Keratinocyte (primary cell): ENCODE results near the gene DRAP1. TPM values are rescaled to one million over a fixed set of nuclear protein-coding genes. Genes with fewer than 3 reads are reported as not detected.

Source experiments
- DNase-seq: peaks from one replicate; pipeline ENCODE4 v3.0.0-alpha.2; 2011; ENCODE audit warnings: low read depth, missing footprints, low spot score
- FAIRE-seq: peaks from 2 replicates; lab custom pipeline; 2011; peaks lifted over from hg19 to GRCh38; lab: Jason Lieb, UNC
- H2AFZ ChIP-seq: 2 replicates; pipeline ENCODE4 v1.6.0; 2012; ENCODE audit warnings: low read length, control low read depth, inconsistent platforms; ENCODE audit not compliant: control insufficient read depth
- H3K27ac ChIP-seq: 2 replicates; pipeline ENCODE4 v1.5.1; 2011; ENCODE audit warnings: low read length; ENCODE audit not compliant: control insufficient read depth, insufficient read depth
- H3K27me3 ChIP-seq: 3 replicates; pipeline ENCODE4 v1.6.0; 2011; ENCODE audit warnings: low read length; ENCODE audit not compliant: control insufficient read depth, insufficient read depth; ENCODE audit errors: extremely low read depth
- H3K36me3 ChIP-seq, 2 experiments: 2 replicates in 1 of 2; 3 replicates in 1 of 2; pipeline ENCODE4 v1.5.1; 2011; ENCODE audit warnings: low read length in 2 of 2, mild to moderate bottlenecking in 1 of 2; ENCODE audit not compliant: control insufficient read depth in 2 of 2, insufficient read depth in 2 of 2; ENCODE audit errors: extremely low read depth in 1 of 2
- H3K4me1 ChIP-seq: 3 replicates; pipeline ENCODE4 v1.5.1; 2011; ENCODE audit warnings: low read length; ENCODE audit not compliant: control insufficient read depth, insufficient read depth; ENCODE audit errors: extremely low read depth
- H3K4me2 ChIP-seq: 3 replicates; pipeline ENCODE4 v1.6.0; 2011; ENCODE audit warnings: low read depth, low read length; ENCODE audit not compliant: control insufficient read depth, insufficient read depth; ENCODE audit errors: extremely low read depth
- H3K4me3 ChIP-seq, 3 experiments: fragments of 200-600 bp in 1 of 3; sonication (generic) in 1 of 3; 2 replicates in 2 of 3; 3 replicates in 1 of 3; pipeline ENCODE4 v1.5.1; 2011 to 2016; ENCODE audit warnings: low read length in 3 of 3, mild to moderate bottlenecking in 3 of 3, control low read depth in 2 of 3, inconsistent platforms in 1 of 3, low read depth in 1 of 3, mixed read lengths in 1 of 3, mixed run types in 1 of 3, moderate library complexity in 1 of 3; ENCODE audit not compliant: control insufficient read depth in 2 of 3, insufficient read depth in 2 of 3; ENCODE audit errors: extremely low read depth in 1 of 3
- H3K79me2 ChIP-seq: 2 replicates; pipeline ENCODE4 v1.6.0; 2012; ENCODE audit warnings: low read length; ENCODE audit not compliant: control insufficient read depth, insufficient read depth
- H3K9ac ChIP-seq: 3 replicates; pipeline ENCODE4 v1.6.0; 2011; ENCODE audit warnings: low read length; ENCODE audit not compliant: control insufficient read depth, insufficient read depth; ENCODE audit errors: extremely low read depth
- H3K9me1 ChIP-seq: 3 replicates; pipeline ENCODE4 v1.6.0; 2011; ENCODE audit warnings: low read length; ENCODE audit not compliant: control insufficient read depth, insufficient read depth; ENCODE audit errors: extremely low read depth
- H3K9me3 ChIP-seq: 2 replicates; pipeline ENCODE4 v1.5.1; 2012; ENCODE audit warnings: low read depth, low read length; ENCODE audit not compliant: control insufficient read depth
- H4K20me1 ChIP-seq: 3 replicates; pipeline ENCODE4 v1.6.0; 2011; ENCODE audit warnings: low read length; ENCODE audit not compliant: control insufficient read depth, insufficient read depth; ENCODE audit errors: extremely low read depth
- CTCF ChIP-seq, 3 experiments: IDR thresholded peaks in 1 of 3; conservative IDR thresholded peaks in 1 of 3; optimal IDR thresholded peaks in 1 of 3; 2 replicates in 2 of 3; 3 replicates in 1 of 3; pipeline versions ENCODE3 to v1.5.1; 2011; ENCODE audit warnings: low read length in 3 of 3, mild to moderate bottlenecking in 3 of 3, moderate library complexity in 2 of 3, control low read depth in 1 of 3, inconsistent platforms in 1 of 3; ENCODE audit not compliant: insufficient read depth in 2 of 3; ENCODE audit errors: extremely low read depth in 1 of 3
- EZH2 ChIP-seq: IDR thresholded peaks from one replicate; pipeline ENCODE4 v1.6.1; 2012; ENCODE audit warnings: inconsistent platforms, mild to moderate bottlenecking, low read length, moderate library complexity
- dilution Hi-C: fragments of 300-500 bp; cut with MboI; formaldehyde crosslinking; loops from one replicate; pipeline ENCODE4 v1.7.0; 2020; ENCODE audit warnings: low sequenced_read_pairs; ENCODE audit not compliant: extremely low pct_ligation_motif_present
- polyA plus RNA-seq, 5 experiments: library from polyadenylated mRNA; depleted of rRNA in 3 of 5; stranded (reverse) in 3 of 5; stranded (forward) in 1 of 5; unstranded in 1 of 5; fragments of >200 nt; gene quantifications; 1 replicate in 1 of 5; 2 replicates in 3 of 5; 3 replicates in 1 of 5; pipeline versions ENCODE4 v1.2.1 to v1.2.3, GENCODE V29; 2011 to 2012; ENCODE audit warnings: missing spikeins in 2 of 5, low read depth in 1 of 5, low replicate concordance in 1 of 5

DRAP1 gene
- polyA plus RNA-seq, 1 donor (not counting 4 experiments of a cell fraction or from before 2014, with no cell fraction given): 135 TPM

- H3K4me2 ChIP-seq: peak overlapping the region; percentile 100
- peak overlapping the region in 1 of 3 experiments; percentile 3 for H3K4me3 ChIP-seq
These were observed 23.7 kb upstream of the DRAP1 start for GRCh38 chr11:65895482-65895981.

GRCh38 chr11:65896034-65896999 lies 22.9 kb upstream of the DRAP1 start:
- Histone ChIP-seq H3K4me2 (peak overlapping the region; percentile 100), H3K9ac (peak overlapping the region; percentile 99), H3K27me3 (no peaks in the 10 kb centered on the region), H3K4me1 (peaks cover 65% of the 10 kb centered on the region), H3K9me3 (no peaks in the 10 kb centered on the region), H3K36me3 (peaks cover 24 to 58% of the 10 kb centered on the region in 2 experiments), H4K20me1 (peaks cover 46% of the 10 kb centered on the region), H3K9me1 (peaks cover 2% of the 10 kb centered on the region), H3K27ac (peak overlapping the region; percentile 98), H3K4me3 (peak overlapping the region; percentile 94 to 99 (median 97)), H2AFZ (no peak overlapping the region), H3K79me2 (peaks cover 74% of the 10 kb centered on the region)
- dilution Hi-C loops: no loop called here
- no peak for TF ChIP-seq CTCF (optimal IDR thresholded peaks at IDR 0.05 in 1 of 3, IDR thresholded peaks at IDR 0.05 in 1 of 3, conservative IDR thresholded peaks at IDR 0.05 in 1 of 3; ENCODE audit: extremely low read depth in 1 of 3, insufficient read depth in 2 of 3, low read length in 3 of 3)
- TF ChIP-seq EZH2: no peak
- FAIRE-seq (no peak), DNase-seq (no peak)

More at GRCh38 chr11:65895482-65895981, 23.7 kb upstream of the DRAP1 start:
- Histone ChIP-seq H3K9me1 (peaks cover 2% of the 10 kb centered on the region), H3K4me1 (peaks cover 57% of the 10 kb centered on the region), H3K9ac (peak overlapping the region; percentile 99), H3K79me2 (peaks cover 68% of the 10 kb centered on the region), H2AFZ (no peak overlapping the region), H3K36me3 (peaks cover 24 to 58% of the 10 kb centered on the region in 2 experiments), H3K27ac (peak overlapping the region; percentile 98), H4K20me1 (peaks cover 48% of the 10 kb centered on the region), H3K27me3 (no peaks in the 10 kb centered on the region), H3K9me3 (no peaks in the 10 kb centered on the region)
- DNase-seq (no peak), FAIRE-seq (no peak)
- dilution Hi-C loops: no loop called here
- no peak for TF ChIP-seq CTCF (optimal IDR thresholded peaks at IDR 0.05 in 1 of 3, IDR thresholded peaks at IDR 0.05 in 1 of 3, conservative IDR thresholded peaks at IDR 0.05 in 1 of 3; ENCODE audit: extremely low read depth in 1 of 3, insufficient read depth in 2 of 3, low read length in 3 of 3)
- no peak for TF ChIP-seq EZH2
